Aorta (tissue), 5 donors: ENCODE results near the gene AADACL3. TPM values are rescaled to one million over a fixed set of nuclear protein-coding genes. Genes with fewer than 3 reads are reported as not detected.
"Not testable (repeated sequence)": the region's sequence is repeated elsewhere in the genome, so short reads cannot be mapped to it uniquely, and the experiment has no call there.

Experiments used
- ATAC-seq: fragments of 200-7000 bp; cut with Tn5 transposase; one replicate; pipeline ENCODE4 v1.9.1; 2022; ENCODE audit warnings: moderate library complexity; ENCODE audit not compliant: low FRiP score
- DNase-seq, 2 donors: peaks; one replicate each; pipeline ENCODE4 v3.0.0-alpha.2; 2020
- H3K27ac ChIP-seq, 2 donors: one replicate each; pipeline ENCODE4 v1.5.1; 2013; ENCODE audit warnings: low read length in 2 of 2, mild to moderate bottlenecking in 2 of 2, moderate library complexity in 2 of 2, control low read depth in 1 of 2, inconsistent platforms in 1 of 2, low read depth in 1 of 2
- H3K27me3 ChIP-seq, 2 donors: one replicate each; pipeline ENCODE4 v1.6.1; 2013; ENCODE audit warnings: control low read depth in 1 of 2, low read length in 1 of 2, mild to moderate bottlenecking in 1 of 2, moderate library complexity in 1 of 2; ENCODE audit not compliant: insufficient read depth in 2 of 2, control insufficient read depth in 1 of 2
- H3K36me3 ChIP-seq, 2 donors: one replicate each; pipeline ENCODE4 v1.6.1; 2013; ENCODE audit warnings: control low read depth in 1 of 2, low read length in 1 of 2, mild to moderate bottlenecking in 1 of 2; ENCODE audit not compliant: insufficient read depth in 2 of 2, control insufficient read depth in 1 of 2
- H3K4me1 ChIP-seq, 2 donors: one replicate each; pipeline ENCODE4 v1.6.1; 2013; ENCODE audit warnings: low read length in 2 of 2, control low read depth in 1 of 2, mild to moderate bottlenecking in 1 of 2, moderate library complexity in 1 of 2; ENCODE audit not compliant: insufficient read depth in 2 of 2, control insufficient read depth in 1 of 2
- H3K4me3 ChIP-seq, 2 donors: one replicate each; pipeline ENCODE4 v1.5.1; 2013; ENCODE audit warnings: low read length in 2 of 2, control low read depth in 1 of 2, mild to moderate bottlenecking in 1 of 2
- H3K9me3 ChIP-seq: one replicate; pipeline ENCODE4 v1.6.1; 2013; ENCODE audit warnings: mild to moderate bottlenecking, low read length; ENCODE audit not compliant: control insufficient read depth
- WGBS, 2 donors: extraction: QIAGEN DNeasy Blood & Tissue Kit; methylation state at CpG; one replicate each; pipeline ENCODE4 v1.1.7; 2013; 5-methylcytosine and 5-hydroxymethylcytosine counted together
- intact Hi-C, 2 donors: fragments of 100-400 bp; cut with DNase I; formaldehyde crosslinking; loops; one replicate each; pipeline versions ENCODE4 v1.14.2 to v1.15.0; 2022
- polyA plus RNA-seq, 2 donors: library from polyadenylated mRNA; stranded (reverse); fragments of 200-250 nt; gene quantifications; one replicate each; pipeline ENCODE4 v1.2.3, GENCODE V29; 2013
- total RNA-seq, 2 donors: library from RNA; stranded (reverse); fragmentation: NEBNext Ultra II Directional; extraction: Animal tissue kit (Norgen Biotek cat#: 25700); gene quantifications; one replicate each; pipeline ENCODE4 v1.2.1, GENCODE V29; 2021
- donor health status: healthy with polysubstance abuse.
- donor health status: Bipolar disorder and iron deficiency.
- donor health status: DM: no; HTN: no; CAD: no.
- donor health status: DM: no; HTN: no; CAD: no.
- donor health status: DM: yes; HTN: yes; CAD: no.

AADACL3 gene
- total and polyA plus RNA-seq, 4 donors, result not detected

- no peaks in the 10 kb centered on the region for H3K9me3 ChIP-seq
- no peaks in the 10 kb centered on the region for H3K4me1 ChIP-seq
- no peak for ATAC-seq
- no peaks in the 10 kb centered on the region for H3K36me3 ChIP-seq
- H3K27ac ChIP-seq, result no peak overlapping the region
- 32% methylated on average over 3 of the region's 3 CpGs for WGBS, 2 donors
- H3K27me3 ChIP-seq, result no peaks in the 10 kb centered on the region
- DNase-seq, result no peak
- no peak overlapping the region for H3K4me3 ChIP-seq
- intact Hi-C loops, result no loop called here
Observed at GRCh38 chr1:12711536-12711935, 4.4 kb upstream of the AADACL3 start.

- WGBS, 2 donors, result 37 to 41% methylated on average over 1 of the region's 1 CpG
- intact Hi-C loops, result no loop called here
- Histone ChIP-seq H3K4me1 (no peaks in the 10 kb centered on the region), H3K4me3 (no peak overlapping the region), H3K27me3 (no peaks in the 10 kb centered on the region), H3K36me3 (no peaks in the 10 kb centered on the region), H3K9me3 (no peaks in the 10 kb centered on the region), H3K27ac (no peak overlapping the region)
- no peak for DNase-seq
- no peak for ATAC-seq
Observed at GRCh38 chr1:12712076-12712475, 3.8 kb upstream of the AADACL3 start.

GRCh38 chr1:12712929-12713328 lies 3.0 kb upstream of the AADACL3 start:
- Histone ChIP-seq H3K4me3 (no peak overlapping the region), H3K27me3 (no peaks in the 10 kb centered on the region), H3K9me3 (no peaks in the 10 kb centered on the region), H3K36me3 (no peaks in the 10 kb centered on the region), H3K27ac (no peak overlapping the region), H3K4me1 (no peaks in the 10 kb centered on the region)
- intact Hi-C loops, result no loop called here
- DNase-seq (no peak), ATAC-seq (no peak)
- WGBS, 2 donors, result 88 to 89% methylated on average over 8 of the region's 8 CpGs

GRCh38 chr1:12713651-12714050 lies 2.3 kb upstream of the AADACL3 start:
- H3K4me3 ChIP-seq, intact Hi-C loops, ATAC-seq, H3K36me3 ChIP-seq, H3K9me3 ChIP-seq, H3K27me3 ChIP-seq, H3K27ac ChIP-seq, DNase-seq, H3K4me1 ChIP-seq: not testable (repeated sequence)
- 87 to 91% methylated on average over 5 of the region's 5 CpGs for WGBS, 2 donors

GRCh38 chr1:12714710-12715475 lies 1.0 kb upstream of the AADACL3 start:
- ATAC-seq (no peak), DNase-seq (no peak)
- no peaks in the 10 kb centered on the region for H3K4me1 ChIP-seq
- H3K36me3 ChIP-seq, result no peaks in the 10 kb centered on the region
- intact Hi-C loops, result no loop called here
- H3K4me3 ChIP-seq, result no peak overlapping the region
- no peaks in the 10 kb centered on the region for H3K27me3 ChIP-seq
- 73 to 85% methylated on average over 3 of the region's 3 CpGs for WGBS, 2 donors
- H3K27ac ChIP-seq, result no peak overlapping the region
- no peaks in the 10 kb centered on the region for H3K9me3 ChIP-seq

- Histone ChIP-seq H3K4me3 (no peak overlapping the region), H3K9me3 (no peaks in the 10 kb centered on the region), H3K36me3 (no peaks in the 10 kb centered on the region), H3K4me1 (no peaks in the 10 kb centered on the region), H3K27ac (no peak overlapping the region), H3K27me3 (no peaks in the 10 kb centered on the region)
- DNase-seq (no peak), ATAC-seq (no peak)
- intact Hi-C loops, result no loop called here
- WGBS, 2 donors, result 67 to 70% methylated on average over 7 of the region's 7 CpGs
Observed at GRCh38 chr1:12717301-12717838, 1.5 kb downstream of the AADACL3 start.

- H3K4me1 ChIP-seq, result no peaks in the 10 kb centered on the region
- H3K27me3 ChIP-seq, result no peaks in the 10 kb centered on the region
- 82 to 93% methylated on average over 1 of the region's 1 CpG for WGBS, 2 donors
- intact Hi-C loops, result no loop called here
- no peak overlapping the region for H3K27ac ChIP-seq
- no peak for ATAC-seq
- H3K9me3 ChIP-seq, result peaks cover 4% of the 10 kb centered on the region
- H3K4me3 ChIP-seq, result no peak overlapping the region
- DNase-seq, result no peak
- no peaks in the 10 kb centered on the region for H3K36me3 ChIP-seq
Observed at GRCh38 chr1:12722626-12723025, 6.7 kb downstream of the AADACL3 start.

GRCh38 chr1:12728391-12728790 lies 12.5 kb downstream of the AADACL3 start:
- 78 to 84% methylated on average over 2 of the region's 2 CpGs for WGBS, 2 donors
- Histone ChIP-seq H3K4me3 (no peak overlapping the region), H3K36me3 (no peaks in the 10 kb centered on the region), H3K9me3 (peaks cover 7% of the 10 kb centered on the region), H3K27ac (no peak overlapping the region), H3K4me1 (no peaks in the 10 kb centered on the region), H3K27me3 (no peaks in the 10 kb centered on the region)
- intact Hi-C loops, result no loop called here
- DNase-seq (no peak), ATAC-seq (no peak)

GRCh38 chr1:12730156-12730555 lies 14.2 kb downstream of the AADACL3 start:
- Histone ChIP-seq H3K9me3 (peaks cover 8% of the 10 kb centered on the region), H3K4me3 (no peak overlapping the region), H3K27ac (no peak overlapping the region), H3K4me1 (no peaks in the 10 kb centered on the region), H3K27me3 (no peaks in the 10 kb centered on the region), H3K36me3 (no peaks in the 10 kb centered on the region)
- intact Hi-C loops, result no loop called here
- ATAC-seq, result no peak
- no peak for DNase-seq
- WGBS, 2 donors, result 85 to 94% methylated on average over 1 of the region's 1 CpG
